Prostate gland (tissue), 2 donors: Measurements from ENCODE around the gene TSEN54.

Experiments used
- POLR2AphosphoS5 ChIP-seq: sonication (generic); formaldehyde crosslinking; IDR thresholded peaks from one replicate; pipeline ENCODE4 v1.6.1; 2017; ENCODE audit warnings: antibody characterized with exemption
- TF ChIP-seq, protein P1 (sequence below), 4 experiments: fragments of 200-600 bp in 2 of 4; fragments of 450-650 bp in 2 of 4; sonication (generic) in 2 of 4; IDR thresholded peaks; 1 replicate in 3 of 4; 2 replicates in 1 of 4; pipeline ENCODE4 v1.5.1; 2016 to 2019; ENCODE audit warnings: antibody characterized with exemption in 4 of 4, mild to moderate bottlenecking in 2 of 4, moderate library complexity in 2 of 4

DNA sequence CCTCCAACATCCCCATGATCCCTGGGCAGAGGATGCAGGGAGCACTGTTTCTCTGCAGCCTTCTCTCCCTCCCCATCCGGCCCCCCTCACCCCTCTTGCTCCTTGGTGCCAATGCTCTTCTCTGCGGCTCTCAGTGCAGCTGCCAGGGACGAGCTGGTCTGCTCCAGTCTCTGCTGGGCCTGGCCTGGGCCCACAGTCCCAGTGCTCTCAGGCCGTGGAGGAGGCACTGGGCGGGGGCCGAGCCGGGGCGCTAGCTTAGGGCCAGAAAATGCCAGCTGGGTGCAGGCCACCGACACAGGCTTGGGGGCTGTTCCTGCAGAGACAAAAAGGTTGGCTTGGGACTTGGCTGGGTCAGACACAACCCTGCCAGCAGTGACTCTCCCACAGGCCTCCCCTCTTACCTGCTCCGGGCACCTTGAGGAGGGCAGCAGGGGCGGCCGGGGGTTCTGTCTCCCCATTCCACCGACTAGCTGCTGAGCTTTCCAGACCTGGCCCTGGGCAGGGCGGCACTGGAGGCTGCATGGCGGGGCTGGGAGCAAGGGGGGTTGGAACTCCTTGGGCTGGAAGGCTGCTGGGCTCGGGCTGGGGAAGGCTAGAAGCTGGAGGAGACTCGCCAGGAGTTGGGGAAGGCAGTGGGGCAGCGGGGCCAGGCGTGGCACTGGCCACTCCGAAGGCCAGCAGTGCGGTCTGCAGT is 14.8 kb upstream of the TSEN54 start:
- TF ChIP-seq, protein P1, sequence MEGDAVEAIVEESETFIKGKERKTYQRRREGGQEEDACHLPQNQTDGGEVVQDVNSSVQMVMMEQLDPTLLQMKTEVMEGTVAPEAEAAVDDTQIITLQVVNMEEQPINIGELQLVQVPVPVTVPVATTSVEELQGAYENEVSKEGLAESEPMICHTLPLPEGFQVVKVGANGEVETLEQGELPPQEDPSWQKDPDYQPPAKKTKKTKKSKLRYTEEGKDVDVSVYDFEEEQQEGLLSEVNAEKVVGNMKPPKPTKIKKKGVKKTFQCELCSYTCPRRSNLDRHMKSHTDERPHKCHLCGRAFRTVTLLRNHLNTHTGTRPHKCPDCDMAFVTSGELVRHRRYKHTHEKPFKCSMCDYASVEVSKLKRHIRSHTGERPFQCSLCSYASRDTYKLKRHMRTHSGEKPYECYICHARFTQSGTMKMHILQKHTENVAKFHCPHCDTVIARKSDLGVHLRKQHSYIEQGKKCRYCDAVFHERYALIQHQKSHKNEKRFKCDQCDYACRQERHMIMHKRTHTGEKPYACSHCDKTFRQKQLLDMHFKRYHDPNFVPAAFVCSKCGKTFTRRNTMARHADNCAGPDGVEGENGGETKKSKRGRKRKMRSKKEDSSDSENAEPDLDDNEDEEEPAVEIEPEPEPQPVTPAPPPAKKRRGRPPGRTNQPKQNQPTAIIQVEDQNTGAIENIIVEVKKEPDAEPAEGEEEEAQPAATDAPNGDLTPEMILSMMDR (IDR thresholded peaks at IDR 0.05) = no peak
- TF ChIP-seq POLR2AphosphoS5 = no peak
